Mesothelial cell of epicardium (in vitro differentiated cells): Measurements from ENCODE around the gene ANKRD36C. TPM values are rescaled to one million over a fixed set of nuclear protein-coding genes. Genes with fewer than 3 reads are reported as not detected.
"Not testable (repeated sequence)": the region's sequence is repeated elsewhere in the genome, so short reads cannot be mapped to it uniquely, and the experiment has no call there.

Experiments used
- DNase-seq, 2 experiments: peaks; one replicate each; pipeline ENCODE4 v3.0.0; 2021; ENCODE audit warnings: low spot score in 2 of 2; ENCODE audit not compliant: unreplicated experiment in 2 of 2
- H3K27ac Mint-ChIP-seq: 2 replicates; pipeline ENCODE4 v1.8.0; 2021; ENCODE audit warnings: mixed read lengths
- H3K27me3 Mint-ChIP-seq: 2 replicates; pipeline ENCODE4 v1.8.0; 2021; ENCODE audit warnings: low read depth, mixed read lengths
- H3K36me3 Mint-ChIP-seq: 2 replicates; pipeline ENCODE4 v1.8.0; 2021; ENCODE audit warnings: mixed read lengths
- H3K4me1 Mint-ChIP-seq: 2 replicates; pipeline ENCODE4 v1.8.0; 2021; ENCODE audit warnings: mixed read lengths
- H3K4me3 Mint-ChIP-seq: 2 replicates; pipeline ENCODE4 v1.8.0; 2021; ENCODE audit warnings: mild to moderate bottlenecking, moderate library complexity, mixed read lengths
- H3K9me3 Mint-ChIP-seq: 2 replicates; pipeline ENCODE4 v1.8.0; 2021; ENCODE audit warnings: mixed read lengths
- total RNA-seq: library from RNA; stranded (reverse); gene quantifications from 3 replicates; pipeline ENCODE4 v1.2.1, GENCODE V29; 2021
- TF ChIP-seq, protein P1 (sequence below): fragments of 200-600 bp; sonication (generic); IDR thresholded peaks from one replicate; pipeline ENCODE4 v1.5.0; 2021; ENCODE audit warnings: antibody characterized with exemption; ENCODE audit not compliant: unreplicated experiment

ANKRD36C gene
- total RNA-seq, 1 donor from 2014 or later, result 69.4 TPM

DNA sequence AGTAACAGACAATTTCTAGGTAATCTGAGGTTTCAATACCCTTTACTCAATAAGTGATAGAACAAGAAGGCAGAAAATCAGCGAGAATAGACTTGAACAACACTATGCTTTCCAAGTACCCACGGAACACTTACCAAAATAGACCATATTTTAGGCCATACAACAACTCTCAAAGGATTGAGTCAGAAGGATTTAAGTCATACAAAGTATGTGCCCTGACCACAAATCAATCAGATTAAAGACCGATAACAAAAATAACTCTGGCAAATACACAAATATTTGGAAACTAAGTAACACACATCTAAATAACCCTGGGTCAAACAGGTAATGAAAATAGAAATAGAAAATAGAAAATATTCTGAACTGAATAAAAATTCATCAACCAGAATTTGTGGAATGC, 129.5 kb downstream of the ANKRD36C start:
- not testable (repeated sequence) for H3K9me3 Mint-ChIP-seq, DNase-seq, H3K4me3 Mint-ChIP-seq, H3K36me3 Mint-ChIP-seq, H3K27ac Mint-ChIP-seq, H3K27me3 Mint-ChIP-seq, H3K4me1 Mint-ChIP-seq

DNA sequence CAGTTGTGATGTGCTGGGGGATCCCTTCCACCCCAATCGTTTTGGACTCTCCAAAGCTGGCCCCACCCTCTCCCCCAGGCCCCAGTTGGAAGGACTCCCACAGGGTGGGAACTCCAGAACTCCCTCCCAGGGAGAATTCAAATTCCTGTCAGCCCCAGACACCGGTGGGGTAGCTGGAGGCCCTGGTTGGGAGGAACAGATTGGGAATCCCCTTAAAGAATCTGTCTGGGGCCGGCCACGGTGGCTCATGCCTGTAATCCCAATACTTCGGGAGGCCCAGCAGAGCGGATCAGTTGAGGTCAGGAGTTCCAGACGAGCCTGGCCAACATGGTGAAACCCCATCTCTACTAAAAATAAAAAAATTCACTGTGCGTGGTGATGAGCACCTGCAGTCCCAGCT, 155.5 kb downstream of the ANKRD36C start:
- TF ChIP-seq, protein P1, sequence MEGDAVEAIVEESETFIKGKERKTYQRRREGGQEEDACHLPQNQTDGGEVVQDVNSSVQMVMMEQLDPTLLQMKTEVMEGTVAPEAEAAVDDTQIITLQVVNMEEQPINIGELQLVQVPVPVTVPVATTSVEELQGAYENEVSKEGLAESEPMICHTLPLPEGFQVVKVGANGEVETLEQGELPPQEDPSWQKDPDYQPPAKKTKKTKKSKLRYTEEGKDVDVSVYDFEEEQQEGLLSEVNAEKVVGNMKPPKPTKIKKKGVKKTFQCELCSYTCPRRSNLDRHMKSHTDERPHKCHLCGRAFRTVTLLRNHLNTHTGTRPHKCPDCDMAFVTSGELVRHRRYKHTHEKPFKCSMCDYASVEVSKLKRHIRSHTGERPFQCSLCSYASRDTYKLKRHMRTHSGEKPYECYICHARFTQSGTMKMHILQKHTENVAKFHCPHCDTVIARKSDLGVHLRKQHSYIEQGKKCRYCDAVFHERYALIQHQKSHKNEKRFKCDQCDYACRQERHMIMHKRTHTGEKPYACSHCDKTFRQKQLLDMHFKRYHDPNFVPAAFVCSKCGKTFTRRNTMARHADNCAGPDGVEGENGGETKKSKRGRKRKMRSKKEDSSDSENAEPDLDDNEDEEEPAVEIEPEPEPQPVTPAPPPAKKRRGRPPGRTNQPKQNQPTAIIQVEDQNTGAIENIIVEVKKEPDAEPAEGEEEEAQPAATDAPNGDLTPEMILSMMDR, result no peak
- Mint-ChIP-seq H3K27ac (no peak overlapping the region), H3K4me3 (no peak overlapping the region)

DNA sequence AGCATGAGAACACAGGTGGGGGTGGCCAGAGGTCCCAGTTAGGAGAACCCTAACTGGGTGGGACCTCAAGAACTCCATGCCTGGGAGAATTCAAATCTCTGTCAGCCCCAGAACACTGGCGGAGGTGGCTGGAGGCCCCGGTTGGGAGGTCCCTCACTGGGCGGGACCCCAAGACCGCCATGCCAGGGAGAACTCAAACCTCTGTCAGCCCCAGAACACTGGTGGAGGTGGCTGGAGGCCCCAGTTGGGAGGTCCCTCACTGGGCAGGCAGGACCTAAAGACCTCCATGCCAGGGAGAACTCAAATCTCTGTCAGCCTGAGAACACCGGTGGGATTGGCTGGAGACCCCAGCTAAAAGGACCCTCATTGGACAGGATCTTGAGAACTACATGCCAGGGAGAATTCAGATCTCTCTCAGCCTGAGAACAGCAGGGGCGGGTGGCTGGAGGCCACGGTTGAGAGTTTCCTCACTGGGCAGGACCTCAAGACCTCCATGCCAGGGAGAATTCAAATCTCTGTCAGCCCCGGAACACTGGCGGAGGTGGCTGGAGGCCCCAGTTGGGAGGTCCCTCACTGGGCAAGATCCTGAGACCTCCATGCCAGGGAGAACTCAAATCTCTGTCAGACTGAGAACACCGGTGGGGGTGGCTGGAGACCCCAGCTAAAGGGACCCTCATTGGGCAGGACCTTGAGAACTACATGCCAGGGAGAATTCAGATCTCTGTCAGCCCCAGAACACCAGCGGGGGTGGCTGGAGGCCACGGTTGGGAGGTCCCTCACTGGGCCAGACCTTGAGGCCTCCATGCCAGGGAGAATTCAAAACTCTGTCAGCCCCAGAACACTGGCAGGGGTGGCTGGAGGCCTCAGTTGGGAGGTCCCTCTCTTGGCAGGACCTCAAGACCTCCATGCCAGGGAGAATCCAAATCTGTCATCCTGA, 157.3 kb downstream of the ANKRD36C start:
- not testable (repeated sequence) for DNase-seq, H3K4me3 Mint-ChIP-seq, H3K27me3 Mint-ChIP-seq, H3K27ac Mint-ChIP-seq, H3K4me1 Mint-ChIP-seq
- peaks cover 27% of the 10 kb centered on the region for H3K9me3 Mint-ChIP-seq
- peaks cover 70% of the 10 kb centered on the region for H3K36me3 Mint-ChIP-seq

More for the DNA sequence above, 155.5 kb downstream of the ANKRD36C start:
- Mint-ChIP-seq H3K4me1 (no peaks in the 10 kb centered on the region), H3K36me3 (peaks cover 55% of the 10 kb centered on the region), H3K27me3 (no peaks in the 10 kb centered on the region), H3K9me3 (peaks cover 19% of the 10 kb centered on the region)
- DNase-seq, result no peak

DNA sequence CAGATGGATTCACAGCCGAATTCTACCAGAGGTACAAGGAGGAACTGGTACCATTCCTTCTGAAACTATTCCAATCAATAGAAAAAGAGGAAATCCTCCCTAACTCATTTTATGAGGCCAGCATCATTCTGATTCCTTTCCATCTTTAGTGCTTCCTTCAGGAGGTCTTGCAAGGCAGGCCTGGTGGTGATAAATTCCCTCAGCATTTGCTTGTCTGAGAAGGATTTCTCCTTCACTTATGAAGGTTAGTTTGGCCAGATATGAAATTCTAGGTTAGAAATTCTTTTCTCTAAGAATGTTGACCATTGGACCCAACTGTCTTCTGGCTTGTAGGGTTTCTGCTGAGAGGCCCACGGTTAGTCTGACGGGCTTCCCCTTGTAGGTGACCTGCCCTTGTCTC, 167.4 kb downstream of the ANKRD36C start:
- Mint-ChIP-seq H3K9me3 (peaks cover 54% of the 10 kb centered on the region), H3K36me3 (peaks cover 43% of the 10 kb centered on the region)
- not testable (repeated sequence) for H3K27ac Mint-ChIP-seq, H3K27me3 Mint-ChIP-seq, H3K4me1 Mint-ChIP-seq, H3K4me3 Mint-ChIP-seq, DNase-seq

DNA sequence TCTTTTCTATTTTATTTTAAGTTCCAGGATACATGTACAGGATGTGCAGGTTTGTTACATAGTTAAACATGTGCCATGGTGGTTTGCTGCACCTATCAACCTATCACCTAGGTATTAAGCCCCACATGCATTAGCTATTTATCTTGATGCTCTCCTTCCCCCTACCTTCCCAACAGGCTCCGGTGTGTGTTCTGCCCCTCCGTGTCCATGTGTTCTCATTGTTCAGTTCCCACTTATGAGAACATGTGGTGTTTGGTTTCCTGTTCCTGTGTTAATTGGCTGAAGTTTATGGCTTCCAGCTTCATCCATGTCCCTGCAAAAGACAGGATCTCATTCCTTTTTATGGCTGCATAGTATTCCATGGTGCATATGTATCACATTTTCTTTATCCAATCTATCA, 174.1 kb downstream of the ANKRD36C start:
- not testable (repeated sequence) for H3K27me3 Mint-ChIP-seq, DNase-seq, H3K27ac Mint-ChIP-seq, H3K4me3 Mint-ChIP-seq, H3K4me1 Mint-ChIP-seq
- Mint-ChIP-seq H3K9me3 (peaks cover 70% of the 10 kb centered on the region), H3K36me3 (peaks cover 47% of the 10 kb centered on the region)

DNA sequence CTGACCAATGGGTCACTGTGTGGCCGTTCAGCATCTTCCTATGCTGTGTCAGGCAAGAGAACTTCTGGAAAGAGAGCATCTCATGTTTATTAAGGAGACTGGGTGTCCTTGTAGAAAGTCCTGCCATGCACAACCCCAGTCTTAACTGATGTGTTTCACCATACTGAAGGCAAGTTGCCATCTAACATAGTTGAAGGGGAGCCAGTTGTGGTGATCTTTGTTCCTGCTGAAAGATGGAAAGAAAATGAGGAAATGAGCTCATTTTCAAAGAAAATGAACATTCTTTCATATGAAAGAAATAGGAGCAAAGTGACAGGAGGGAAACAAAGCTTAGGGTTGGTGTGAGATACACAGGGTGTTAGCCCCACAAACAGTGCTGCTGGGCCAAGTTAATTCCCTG, 178.3 kb downstream of the ANKRD36C start:
- Mint-ChIP-seq H3K9me3 (peaks cover 50% of the 10 kb centered on the region), H3K36me3 (peaks cover 30% of the 10 kb centered on the region)
- not testable (repeated sequence) for H3K4me1 Mint-ChIP-seq, H3K27me3 Mint-ChIP-seq, H3K27ac Mint-ChIP-seq, H3K4me3 Mint-ChIP-seq, DNase-seq

DNA sequence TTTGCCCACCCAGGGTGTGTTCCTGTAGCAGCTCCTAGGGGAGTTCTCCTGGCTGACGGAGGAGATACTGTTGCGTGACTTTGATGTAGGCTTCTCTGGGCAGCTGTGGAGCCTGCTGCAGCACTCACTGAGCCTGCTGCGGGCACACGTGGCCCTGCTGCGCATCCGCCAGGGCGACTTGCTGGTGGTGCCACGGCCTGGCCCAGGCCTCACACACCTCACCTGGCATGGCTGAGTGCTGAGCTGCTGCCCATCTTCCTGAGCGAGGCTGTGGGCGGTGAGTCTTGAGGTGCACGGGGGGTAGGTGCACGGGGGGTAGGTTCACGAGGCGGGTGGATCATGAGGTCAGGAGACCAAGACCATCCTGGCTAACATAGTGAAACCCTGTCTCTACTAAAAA, 191.7 kb downstream of the ANKRD36C start:
- TF ChIP-seq, protein P1, result no peak
- H3K27ac Mint-ChIP-seq, result no peak overlapping the region
- no peaks in the 10 kb centered on the region for H3K27me3 Mint-ChIP-seq
- H3K36me3 Mint-ChIP-seq, result peaks cover 7% of the 10 kb centered on the region
- no peak for DNase-seq
- peaks cover 28% of the 10 kb centered on the region for H3K9me3 Mint-ChIP-seq
- H3K4me1 Mint-ChIP-seq, result no peaks in the 10 kb centered on the region
- H3K4me3 Mint-ChIP-seq, result no peak overlapping the region

DNA sequence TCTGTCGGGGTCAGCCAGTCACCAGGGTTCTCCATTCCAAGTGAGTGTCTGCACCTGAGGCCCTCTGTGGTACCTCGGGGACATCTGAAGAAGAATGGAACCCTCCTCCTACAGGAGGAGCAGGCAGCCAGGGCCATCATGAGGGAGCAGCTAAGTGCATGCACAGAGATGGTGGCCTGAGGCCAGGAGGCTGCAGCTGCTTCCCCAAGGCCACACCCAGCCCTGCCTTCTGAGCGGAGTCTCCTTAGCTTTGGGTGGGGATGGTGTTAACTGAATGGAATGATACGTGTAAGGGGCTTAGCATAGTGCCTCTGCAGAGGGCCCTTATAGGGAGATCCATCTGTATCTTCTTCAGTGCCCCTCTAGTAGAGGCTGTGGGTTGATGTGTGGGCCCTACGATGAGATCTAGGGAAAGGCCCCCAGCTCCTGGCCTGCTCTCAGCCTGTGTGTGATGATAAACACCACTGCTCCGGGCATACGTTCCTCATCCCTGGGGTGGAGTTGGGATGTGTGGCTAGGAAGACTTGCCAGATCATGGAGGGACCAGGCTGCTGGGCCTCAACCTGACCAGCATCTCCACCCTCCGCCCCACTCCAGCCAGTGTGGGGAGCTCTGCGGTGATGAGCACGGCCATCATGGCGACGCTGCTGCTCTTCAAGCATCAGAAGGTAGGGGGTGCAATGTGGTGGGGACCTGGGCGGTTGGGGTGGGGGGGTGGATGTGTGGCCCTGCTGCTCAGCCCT, 192.3 kb downstream of the ANKRD36C start:
- not testable (repeated sequence) for DNase-seq, H3K27me3 Mint-ChIP-seq, H3K36me3 Mint-ChIP-seq, H3K27ac Mint-ChIP-seq, H3K4me3 Mint-ChIP-seq, H3K4me1 Mint-ChIP-seq
- H3K9me3 Mint-ChIP-seq, result peaks cover 22% of the 10 kb centered on the region

DNA sequence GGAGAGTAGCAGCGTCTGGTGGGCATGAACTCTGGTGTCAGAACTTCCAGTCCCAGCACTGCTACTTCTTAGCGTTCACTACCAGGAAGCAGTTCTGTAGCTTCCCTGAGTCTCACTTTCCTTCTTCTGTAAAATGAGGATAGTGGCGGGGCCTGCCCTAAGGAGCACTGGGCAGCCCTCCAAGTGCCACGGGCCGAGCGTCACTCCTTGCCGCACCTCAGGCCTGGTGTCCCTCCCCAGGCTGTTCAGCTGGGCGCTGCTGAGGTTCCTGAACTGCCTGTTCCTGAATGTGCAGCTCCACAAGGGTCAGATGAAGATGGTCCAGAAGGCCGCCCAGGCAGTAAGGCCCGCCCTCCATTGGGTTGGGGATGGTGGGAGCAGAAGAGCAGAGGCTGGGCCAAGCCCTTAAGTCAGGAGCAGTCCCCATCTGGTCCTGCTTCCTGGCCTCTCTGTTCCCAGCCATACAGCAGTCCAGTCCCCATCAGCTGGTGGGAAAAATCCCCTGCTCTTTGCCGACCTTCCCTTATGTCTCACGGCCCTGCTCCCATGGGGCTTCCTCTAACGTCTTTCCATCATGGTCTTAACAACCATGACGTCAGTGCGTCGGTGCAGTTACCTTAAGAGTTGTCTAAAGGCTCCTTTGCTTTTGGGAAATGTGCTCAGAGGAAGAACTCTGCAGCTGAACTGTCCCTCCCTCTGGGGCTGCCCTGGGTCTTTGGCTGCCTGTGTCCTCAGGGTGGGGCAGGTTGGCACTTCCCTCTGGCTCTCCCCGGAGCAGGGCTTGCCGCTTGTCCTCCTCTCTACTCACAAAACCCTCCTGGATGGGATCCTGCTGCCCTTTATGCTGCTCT, 195.2 kb downstream of the ANKRD36C start:
- not testable (repeated sequence) for H3K27ac Mint-ChIP-seq, H3K27me3 Mint-ChIP-seq, H3K4me1 Mint-ChIP-seq, H3K4me3 Mint-ChIP-seq, H3K36me3 Mint-ChIP-seq, DNase-seq
- peaks cover 11% of the 10 kb centered on the region for H3K9me3 Mint-ChIP-seq

DNA sequence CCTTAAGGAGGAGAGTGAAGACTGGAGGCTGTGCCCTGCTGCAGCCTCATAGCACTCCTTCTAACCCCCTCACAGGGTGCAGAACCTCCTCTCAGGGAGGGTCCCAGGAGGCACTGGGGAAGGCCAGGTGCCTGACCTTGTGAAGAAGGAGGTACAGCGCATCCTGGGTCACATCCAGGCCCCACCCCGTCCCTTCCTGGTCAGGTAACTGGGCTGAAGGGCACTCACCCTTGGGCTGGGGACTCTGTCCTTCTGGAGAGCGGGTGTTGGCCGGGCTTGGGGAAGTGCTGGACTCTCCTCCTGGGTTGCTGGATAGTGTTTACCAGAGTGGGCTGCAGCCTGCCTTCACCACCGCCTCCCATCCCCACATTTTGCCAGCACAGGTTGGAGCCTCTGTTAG, 197.7 kb downstream of the ANKRD36C start:
- H3K4me3 Mint-ChIP-seq, H3K27me3 Mint-ChIP-seq, H3K27ac Mint-ChIP-seq, H3K4me1 Mint-ChIP-seq, DNase-seq, H3K9me3 Mint-ChIP-seq, H3K36me3 Mint-ChIP-seq: not testable (repeated sequence)

DNA sequence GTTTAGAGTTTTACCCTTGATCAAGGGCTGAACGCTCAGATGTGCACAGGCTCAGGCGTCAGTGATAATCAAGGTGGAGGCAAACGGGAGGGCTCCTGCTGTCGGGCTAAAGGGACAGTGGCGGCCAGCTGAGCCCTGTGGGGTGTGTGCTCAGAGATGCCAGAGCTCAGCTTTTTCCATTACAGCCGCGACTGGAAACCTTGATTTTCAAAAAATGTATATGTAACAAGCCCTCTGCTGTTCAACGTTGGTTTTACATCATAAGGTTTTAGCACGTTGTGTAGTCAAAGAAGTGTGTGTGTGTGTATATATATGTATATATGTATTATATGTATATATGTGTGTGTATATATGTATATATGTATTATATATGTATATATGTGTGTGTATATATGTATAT, 201.4 kb downstream of the ANKRD36C start:
- H3K4me1 Mint-ChIP-seq, H3K36me3 Mint-ChIP-seq, DNase-seq, H3K9me3 Mint-ChIP-seq, H3K27me3 Mint-ChIP-seq, H3K27ac Mint-ChIP-seq, H3K4me3 Mint-ChIP-seq: not testable (repeated sequence)
